OCI-LY3 (cell line): ENCODE measurements around the gene CDH24.

Experiments used
- H2AFZ ChIP-seq: fragments of 200-600, 300-600 bp; shearing (Covaris generic); 2 replicates; pipeline ENCODE4 v1.6.0; 2014; ENCODE audit warnings: antibody characterized with exemption, low read depth, low read length
- H3K27ac ChIP-seq: fragments of 200-600, 300-600 bp; sonication (generic); 2 replicates; pipeline ENCODE4 v1.5.1; 2014; ENCODE audit warnings: mild to moderate bottlenecking, low read length, moderate library complexity, mixed read lengths
- H3K27me3 ChIP-seq: fragments of 200-600, 300-600 bp; sonication (generic); 2 replicates; pipeline ENCODE4 v1.6.1; 2014; ENCODE audit warnings: low read depth, low read length, mixed read lengths
- H3K36me3 ChIP-seq: fragments of 200-600, 300-600 bp; sonication (generic); replicated peaks from 2 replicates; pipeline ENCODE3; 2014; ENCODE audit warnings: low read depth, low read length, mixed read lengths
- H3K4me1 ChIP-seq: fragments of 300-600, 200-600 bp; sonication (generic); 2 replicates; pipeline ENCODE4 v1.6.1; 2014; ENCODE audit warnings: low read length, mixed read lengths
- H3K4me2 ChIP-seq: fragments of 200-600, 300-600 bp; sonication (generic); 2 replicates; pipeline ENCODE4 v1.6.1; 2014; ENCODE audit warnings: low read length, mixed read lengths
- H3K4me3 ChIP-seq: fragments of 300-600, 200-600 bp; sonication (generic); 2 replicates; pipeline ENCODE4 v1.5.1; 2014; ENCODE audit warnings: antibody characterized with exemption, mild to moderate bottlenecking, low read length, moderate library complexity
- H3K79me2 ChIP-seq: fragments of 300-600, 200-600 bp; shearing (Covaris generic); 2 replicates; pipeline ENCODE4 v1.6.1; 2014; ENCODE audit warnings: mild to moderate bottlenecking, low read length, mixed read lengths
- H3K9ac ChIP-seq: fragments of 300-600, 200-600 bp; shearing (Covaris generic); 2 replicates; pipeline ENCODE4 v1.6.0; 2014; ENCODE audit warnings: mild to moderate bottlenecking, low read length, moderate library complexity
- H3K9me3 ChIP-seq: fragments of 200-600, 300-600 bp; shearing (Covaris generic); 2 replicates; pipeline ENCODE4 v1.6.1; 2014; ENCODE audit warnings: low read length, mixed read lengths; ENCODE audit not compliant: insufficient read depth
- H4K20me1 ChIP-seq: fragments of 200-600, 300-600 bp; sonication (generic); 2 replicates; pipeline ENCODE4 v1.6.1; 2016; ENCODE audit warnings: low read length, mixed read lengths; ENCODE audit not compliant: insufficient read depth
- CTCF ChIP-seq: fragments of 200-600, 300-600 bp; sonication (generic); IDR thresholded peaks from 2 replicates; pipeline ENCODE4 v1.5.1; 2014; ENCODE audit warnings: antibody characterized with exemption, low read length, low read depth
- EZH2phosphoT487 ChIP-seq: fragments of 200-600 bp; shearing (Covaris generic); IDR thresholded peaks from 2 replicates; pipeline ENCODE4 v1.6.1; 2018; ENCODE audit warnings: antibody characterized with exemption, mixed run types, low read depth

The CDH24 gene

GRCh38 chr14:23101986-23102625 lies 44.8 kb upstream of the CDH24 start:
- H4K20me1 ChIP-seq, result no peaks in the 10 kb centered on the region
- H3K79me2 ChIP-seq, result peaks cover 12% of the 10 kb centered on the region
- peaks cover 18% of the 10 kb centered on the region for H3K36me3 ChIP-seq
- H2AFZ ChIP-seq, result no peak overlapping the region
- no peak overlapping the region for H3K4me2 ChIP-seq
- TF ChIP-seq EZH2phosphoT487 (no peak), CTCF (no peak)
- no peaks in the 10 kb centered on the region for H3K4me1 ChIP-seq
- H3K9ac ChIP-seq, result no peak overlapping the region
- H3K9me3 ChIP-seq, result no peaks in the 10 kb centered on the region
- H3K4me3 ChIP-seq, result no peak overlapping the region
- H3K27me3 ChIP-seq, result no peaks in the 10 kb centered on the region
- no peak overlapping the region for H3K27ac ChIP-seq

GRCh38 chr14:23101213-23101970 lies 44.1 kb upstream of the CDH24 start:
- H3K27me3 ChIP-seq, result no peaks in the 10 kb centered on the region
- TF ChIP-seq EZH2phosphoT487 (no peak), CTCF (no peak)
- no peak overlapping the region for H3K27ac ChIP-seq
- H3K4me2 ChIP-seq, result no peak overlapping the region
- no peak overlapping the region for H2AFZ ChIP-seq
- H3K4me3 ChIP-seq, result no peak overlapping the region
- peaks cover 19% of the 10 kb centered on the region for H3K79me2 ChIP-seq
- H3K36me3 ChIP-seq, result peaks cover 18% of the 10 kb centered on the region
- H3K9me3 ChIP-seq, result no peaks in the 10 kb centered on the region
- 0 out of 2 replicates have a peak, but pooled peaks cover 6% of the 10 kb centered on the region for H3K4me1 ChIP-seq
- no peaks in the 10 kb centered on the region for H4K20me1 ChIP-seq
- H3K9ac ChIP-seq, result no peak overlapping the region

- TF ChIP-seq CTCF (no peak), EZH2phosphoT487 (no peak)
Observed at GRCh38 chr14:23099212-23099861, 42.0 kb upstream of the CDH24 start.

GRCh38 chr14:23097786-23098185 lies 40.5 kb upstream of the CDH24 start:
- Histone ChIP-seq H4K20me1 (peaks cover 16% of the 10 kb centered on the region), H3K9me3 (no peaks in the 10 kb centered on the region), H3K27me3 (no peaks in the 10 kb centered on the region), H3K4me1 (peaks cover 14% of the 10 kb centered on the region), H3K27ac (no peak overlapping the region), H3K4me3 (no peak overlapping the region), H3K9ac (no peak overlapping the region), H2AFZ (no peak overlapping the region), H3K36me3 (peaks cover 24% of the 10 kb centered on the region), H3K79me2 (peaks cover 47% of the 10 kb centered on the region), H3K4me2 (no peak overlapping the region)
- TF ChIP-seq EZH2phosphoT487, result no peak
- TF ChIP-seq CTCF, result no peak

More at GRCh38 chr14:23099212-23099861, 42.0 kb upstream of the CDH24 start:
- H3K9me3 ChIP-seq, result no peaks in the 10 kb centered on the region
- no peak overlapping the region for H3K27ac ChIP-seq
- H3K9ac ChIP-seq, result no peak overlapping the region
- no peak overlapping the region for H3K4me3 ChIP-seq
- H3K79me2 ChIP-seq, result peaks cover 31% of the 10 kb centered on the region
- no peak overlapping the region for H2AFZ ChIP-seq
- peaks cover 18% of the 10 kb centered on the region for H3K36me3 ChIP-seq
- H3K4me2 ChIP-seq, result no peak overlapping the region
- no peaks in the 10 kb centered on the region for H3K27me3 ChIP-seq
- H3K4me1 ChIP-seq, result 0 out of 2 replicates have a peak, but pooled peaks cover 6% of the 10 kb centered on the region
- H4K20me1 ChIP-seq, result peaks cover under 1% of the 10 kb centered on the region
